MCF 10A (cell line): ENCODE results near the gene VKORC1L1. TPM values are rescaled to one million over a fixed set of nuclear protein-coding genes. Genes with fewer than 3 reads are reported as not detected.
"Not testable (repeated sequence)": the region's sequence is repeated elsewhere in the genome, so short reads cannot be mapped to it uniquely, and the experiment has no call there.

Experiments used
- BruUV-seq: library from RNA; stranded (reverse); fragments of 400-500 nt; replicated peaks from 2 replicates; lab custom pipeline; 2021; lab: Mats Ljungman, UMichigan
- CTCF ChIA-PET: fragments of 300-600 bp; sonication (Branson Sonifier 250); formaldehyde crosslinking; extraction: SDS; loops from one replicate; lab custom pipeline; 2021; ENCODE audit warnings: antibody characterized with exemption, inconsistent platforms; lab: Yijun Ruan, JAX
- POLR2A ChIA-PET: fragments of 300-600, 350-650 bp; sonication (Branson Sonifier 250); formaldehyde crosslinking; extraction: SDS; loops from one replicate; lab custom pipeline; 2020; ENCODE audit warnings: antibody characterized with exemption, inconsistent platforms; lab: Yijun Ruan, JAX
- DNase-seq: peaks from one replicate; pipeline ENCODE4 v3.0.0-alpha.2; 2018; ENCODE audit not compliant: unreplicated experiment
- H3K27ac Mint-ChIP-seq: one replicate; pipeline ENCODE4 v1.8.0; 2022; ENCODE audit warnings: mild to moderate bottlenecking, low read depth, mixed read lengths; ENCODE audit not compliant: unreplicated experiment
- H3K27me3 Mint-ChIP-seq: one replicate; pipeline ENCODE4 v1.8.0; 2022; ENCODE audit warnings: mixed read lengths; ENCODE audit not compliant: insufficient read depth, unreplicated experiment
- H3K36me3 Mint-ChIP-seq: one replicate; pipeline ENCODE4 v1.8.0; 2022; ENCODE audit warnings: mild to moderate bottlenecking, moderate library complexity, mixed read lengths; ENCODE audit not compliant: insufficient read depth, unreplicated experiment
- H3K4me1 Mint-ChIP-seq: one replicate; pipeline ENCODE4 v1.8.0; 2022; ENCODE audit warnings: mixed read lengths; ENCODE audit not compliant: insufficient read depth, unreplicated experiment
- H3K4me3 Mint-ChIP-seq: one replicate; pipeline ENCODE4 v1.8.0; 2022; ENCODE audit warnings: mild to moderate bottlenecking, moderate library complexity, mixed read lengths; ENCODE audit not compliant: unreplicated experiment
- H3K9me3 Mint-ChIP-seq: one replicate; pipeline ENCODE4 v1.8.0; 2022; ENCODE audit warnings: mixed read lengths; ENCODE audit not compliant: unreplicated experiment
- intact Hi-C: fragments of 100-400 bp; cut with micrococcal nuclease; formaldehyde crosslinking; loops from 2 replicates; pipeline ENCODE4 v1.14.1; 2022
- total RNA-seq: library from RNA; stranded (reverse); gene quantifications from 2 replicates; pipeline ENCODE4 v1.2.3, GENCODE V29; 2022
- TF ChIP-seq, protein P1 (sequence below): fragments of 200-600 bp; IDR thresholded peaks from one replicate; pipeline ENCODE4 v1.8.0; 2022; ENCODE audit warnings: antibody characterized with exemption, mild to moderate bottlenecking; ENCODE audit not compliant: unreplicated experiment

Gene VKORC1L1
- total RNA-seq, 1 experiment from 2014 or later = 28.7 TPM

DNA sequence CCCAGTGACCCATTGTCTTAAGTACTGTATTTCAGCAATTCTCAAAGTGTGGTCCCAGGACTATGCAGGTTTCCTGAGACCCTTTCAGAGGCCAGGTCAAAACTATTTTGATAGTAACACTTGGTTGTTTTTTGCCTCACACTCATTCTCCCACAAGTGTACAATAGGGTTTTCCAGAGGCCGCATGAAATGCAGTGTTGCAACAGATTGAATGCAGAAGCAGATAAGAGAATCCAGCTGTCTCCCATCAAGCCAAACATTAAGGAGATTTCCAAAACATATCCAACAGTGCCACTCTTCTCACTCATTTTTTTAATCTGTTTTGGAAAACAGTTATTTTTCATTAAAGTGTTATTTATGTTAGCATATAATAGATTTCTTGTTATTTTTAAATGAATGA lies 20.0 kb downstream of the VKORC1L1 start:
- Mint-ChIP-seq H3K27ac (no peak overlapping the region), H3K4me1 (peaks cover 5% of the 10 kb centered on the region), H3K27me3 (no peaks in the 10 kb centered on the region), H3K4me3 (no peak overlapping the region), H3K9me3 (no peaks in the 10 kb centered on the region), H3K36me3 (peaks cover 40% of the 10 kb centered on the region)
- DNase-seq = no peak
- ChIA-PET POLR2A (no interaction called here), CTCF (interaction anchor here (0.5 to 0.7 kb wide), 4 partner anchors 9 to 487 kb away, joined by 3 to 5 read pairs (median 3); no protein-coding TSS in a partner anchor)
- intact Hi-C loops = no loop called here
- TF ChIP-seq, protein P1, sequence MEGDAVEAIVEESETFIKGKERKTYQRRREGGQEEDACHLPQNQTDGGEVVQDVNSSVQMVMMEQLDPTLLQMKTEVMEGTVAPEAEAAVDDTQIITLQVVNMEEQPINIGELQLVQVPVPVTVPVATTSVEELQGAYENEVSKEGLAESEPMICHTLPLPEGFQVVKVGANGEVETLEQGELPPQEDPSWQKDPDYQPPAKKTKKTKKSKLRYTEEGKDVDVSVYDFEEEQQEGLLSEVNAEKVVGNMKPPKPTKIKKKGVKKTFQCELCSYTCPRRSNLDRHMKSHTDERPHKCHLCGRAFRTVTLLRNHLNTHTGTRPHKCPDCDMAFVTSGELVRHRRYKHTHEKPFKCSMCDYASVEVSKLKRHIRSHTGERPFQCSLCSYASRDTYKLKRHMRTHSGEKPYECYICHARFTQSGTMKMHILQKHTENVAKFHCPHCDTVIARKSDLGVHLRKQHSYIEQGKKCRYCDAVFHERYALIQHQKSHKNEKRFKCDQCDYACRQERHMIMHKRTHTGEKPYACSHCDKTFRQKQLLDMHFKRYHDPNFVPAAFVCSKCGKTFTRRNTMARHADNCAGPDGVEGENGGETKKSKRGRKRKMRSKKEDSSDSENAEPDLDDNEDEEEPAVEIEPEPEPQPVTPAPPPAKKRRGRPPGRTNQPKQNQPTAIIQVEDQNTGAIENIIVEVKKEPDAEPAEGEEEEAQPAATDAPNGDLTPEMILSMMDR = no peak
- no TSS peak for BruUV-seq

DNA sequence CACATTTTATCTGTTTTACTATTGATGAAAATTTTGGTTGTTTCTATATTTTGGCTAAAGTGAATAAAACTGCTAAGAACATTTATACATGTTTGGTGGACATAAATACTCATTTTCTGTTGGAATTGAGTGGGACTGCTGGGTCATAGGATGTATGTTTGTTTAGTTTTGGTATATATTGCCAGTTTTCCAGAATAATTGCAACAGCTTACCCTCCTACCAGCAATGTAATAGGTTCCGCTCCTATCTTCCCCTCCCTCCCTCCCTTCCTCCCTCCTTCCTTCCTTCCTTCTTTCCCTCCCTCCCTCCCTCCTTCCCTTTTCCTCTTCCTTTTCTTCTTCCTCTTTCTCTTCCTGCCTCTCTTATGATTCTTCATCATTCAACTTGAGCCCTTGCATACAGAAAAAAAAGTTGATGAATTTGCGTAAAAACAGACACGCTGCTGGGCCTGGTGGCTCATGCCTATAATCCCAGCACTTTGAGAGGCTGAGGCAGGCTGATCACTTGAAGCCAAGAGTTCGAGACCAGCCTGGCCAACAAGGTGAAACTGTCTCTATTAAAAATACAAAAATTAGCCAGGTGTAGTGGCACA lies 23.5 kb downstream of the VKORC1L1 start:
- intact Hi-C loops = no loop called here
- H3K36me3 Mint-ChIP-seq = peaks cover 37% of the 10 kb centered on the region
- TF ChIP-seq, protein P1 = no peak
- H3K4me3 Mint-ChIP-seq = no peak overlapping the region
- H3K4me1 Mint-ChIP-seq = peaks cover 5% of the 10 kb centered on the region
- CTCF ChIA-PET = interaction anchor here (0.6 kb wide), 1 partner anchor 135 kb away, joined by 4 read pairs; no protein-coding TSS in a partner anchor
- no peak for DNase-seq
- BruUV-seq = no TSS peak
- no peaks in the 10 kb centered on the region for H3K9me3 Mint-ChIP-seq
- POLR2A ChIA-PET = no interaction called here
- H3K27me3 Mint-ChIP-seq = no peaks in the 10 kb centered on the region
- H3K27ac Mint-ChIP-seq = no peak overlapping the region

DNA sequence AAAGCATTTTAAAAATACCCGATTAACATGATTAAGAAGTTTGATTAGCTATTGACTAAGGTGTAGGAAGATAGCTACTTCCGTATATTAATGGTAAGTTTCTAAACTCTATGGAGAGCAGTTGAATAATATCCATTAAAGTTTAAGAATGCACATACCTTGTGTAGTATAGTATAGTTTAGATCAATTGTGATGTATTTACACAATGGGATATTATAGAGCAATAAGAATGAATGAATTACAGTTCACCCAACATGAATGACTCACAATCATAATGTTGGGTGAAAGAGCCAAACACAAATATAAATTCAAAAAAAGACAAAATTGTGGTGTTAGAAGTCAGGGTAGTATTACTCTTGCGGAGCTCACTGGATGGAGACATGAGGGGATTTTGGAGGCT lies 24.4 kb downstream of the VKORC1L1 start:
- H3K9me3 Mint-ChIP-seq, BruUV-seq, H3K27ac Mint-ChIP-seq, intact Hi-C loops, DNase-seq, CTCF ChIA-PET, H3K4me1 Mint-ChIP-seq, H3K4me3 Mint-ChIP-seq, H3K27me3 Mint-ChIP-seq: not testable (repeated sequence)
- peaks cover 31% of the 10 kb centered on the region for H3K36me3 Mint-ChIP-seq
- POLR2A ChIA-PET = interaction anchor here (0.6 kb wide), 1 partner anchor 11 kb away, joined by 3 read pairs; no protein-coding TSS in a partner anchor

DNA sequence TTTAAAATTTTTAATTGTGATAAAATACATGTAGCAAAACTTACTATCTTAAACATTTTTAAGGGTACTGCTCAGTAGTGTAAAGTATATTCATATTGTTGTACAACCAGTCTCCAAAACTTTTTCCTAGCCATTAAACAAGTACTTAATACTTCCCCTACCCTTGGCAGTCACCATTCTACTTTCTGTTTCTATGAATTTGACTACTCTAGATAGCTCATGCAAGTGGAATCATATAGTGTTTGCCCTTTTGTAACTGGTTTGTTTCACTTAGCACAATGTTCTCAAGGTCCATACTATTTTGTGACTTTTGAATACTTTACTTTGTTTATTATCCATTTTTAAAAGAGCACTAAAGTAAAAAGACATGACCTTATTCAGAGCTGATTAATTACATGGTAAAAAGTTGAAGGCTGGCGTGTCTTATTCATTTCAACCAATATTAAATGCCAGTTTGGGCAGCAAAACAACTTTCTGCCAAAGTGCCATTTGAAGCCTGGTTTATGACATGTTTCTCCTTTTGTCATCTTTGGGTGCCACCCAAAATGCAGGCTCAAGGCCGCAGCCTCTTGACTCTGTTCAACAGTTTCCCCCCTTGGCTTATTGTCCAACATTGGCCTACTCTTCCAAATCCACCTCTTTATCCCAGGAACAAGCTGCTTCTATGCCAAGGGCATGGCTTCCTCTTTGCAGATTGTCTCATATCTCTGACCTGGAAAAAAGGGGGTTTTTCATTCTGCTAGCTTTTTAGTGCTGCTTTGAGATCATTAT lies 26.0 kb downstream of the VKORC1L1 start:
- H3K4me1 Mint-ChIP-seq, POLR2A ChIA-PET, intact Hi-C loops, H3K4me3 Mint-ChIP-seq, H3K27ac Mint-ChIP-seq, BruUV-seq, DNase-seq, H3K27me3 Mint-ChIP-seq, CTCF ChIA-PET: not testable (repeated sequence)
- Mint-ChIP-seq H3K36me3 (peaks cover 30% of the 10 kb centered on the region), H3K9me3 (peaks cover 11% of the 10 kb centered on the region)

DNA sequence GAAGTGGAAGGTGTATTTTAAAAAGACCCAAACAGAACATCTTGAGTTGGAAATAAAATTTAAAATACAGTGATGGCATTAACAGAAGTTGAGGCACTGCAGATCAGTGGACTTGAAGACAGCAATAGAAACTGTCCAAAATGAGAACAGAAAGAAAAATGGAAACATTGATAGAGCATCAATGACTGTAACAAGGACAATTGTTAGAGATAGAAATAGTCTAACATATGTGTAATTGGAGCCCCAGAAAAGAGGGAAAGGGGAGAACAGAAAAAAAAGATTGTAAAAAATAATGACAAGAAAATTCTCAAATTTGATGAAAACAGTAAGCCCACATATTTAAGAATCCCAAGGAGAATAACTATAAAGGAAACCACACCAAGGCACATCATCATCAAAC lies 29.4 kb downstream of the VKORC1L1 start:
- TF ChIP-seq, protein P1 = no peak
- intact Hi-C loops = no loop called here
- ChIA-PET POLR2A (no interaction called here), CTCF (no interaction called here)
- DNase-seq = no peak
- Mint-ChIP-seq H3K4me1 (no peaks in the 10 kb centered on the region), H3K27me3 (no peaks in the 10 kb centered on the region), H3K36me3 (peaks cover 22% of the 10 kb centered on the region), H3K4me3 (no peak overlapping the region), H3K27ac (no peak overlapping the region), H3K9me3 (peaks cover 19% of the 10 kb centered on the region)
- TSS peak; percentile 6 for BruUV-seq
